Astrocyte (in vitro differentiated cells and primary cell): Measurements from ENCODE around the gene STRN. TPM values are rescaled to one million over a fixed set of nuclear protein-coding genes. Genes with fewer than 3 reads are reported as not detected.
"Not testable (repeated sequence)": the region's sequence is repeated elsewhere in the genome, so short reads cannot be mapped to it uniquely, and the experiment has no call there.

Experiments
- DNase-seq: peaks from one replicate; pipeline ENCODE4 v3.0.0-alpha.2; 2010; ENCODE audit warnings: low read depth
- FAIRE-seq: peaks from 2 replicates; lab custom pipeline; 2011; peaks lifted over from hg19 to GRCh38; lab: Jason Lieb, UNC
- H2AFZ ChIP-seq: 2 replicates; pipeline ENCODE4 v1.6.0; 2012; ENCODE audit warnings: low read depth, low read length, inconsistent platforms
- H3K27ac ChIP-seq: 2 replicates; pipeline ENCODE4 v1.5.1; 2011; ENCODE audit warnings: low read depth, low read length, inconsistent platforms
- H3K27me3 ChIP-seq: 2 replicates; pipeline ENCODE4 v1.6.0; 2011; ENCODE audit warnings: low read length, inconsistent platforms; ENCODE audit not compliant: insufficient read depth
- H3K36me3 ChIP-seq: 2 replicates; pipeline ENCODE4 v1.5.1; 2011; ENCODE audit warnings: low read length, inconsistent platforms; ENCODE audit not compliant: insufficient read depth
- H3K4me1 ChIP-seq: 2 replicates; pipeline ENCODE4 v1.5.1; 2011; ENCODE audit warnings: low read length, inconsistent platforms; ENCODE audit not compliant: insufficient read depth
- H3K4me2 ChIP-seq: 2 replicates; pipeline ENCODE4 v1.6.0; 2012; ENCODE audit warnings: low read length, inconsistent platforms
- H3K4me3 ChIP-seq: 2 replicates; pipeline ENCODE4 v1.5.1; 2011; ENCODE audit warnings: low read depth, mild to moderate bottlenecking, low read length, inconsistent platforms; ENCODE audit not compliant: insufficient read depth
- H3K79me2 ChIP-seq: 2 replicates; pipeline ENCODE4 v1.6.0; 2012; ENCODE audit warnings: mild to moderate bottlenecking, low read length, inconsistent platforms; ENCODE audit not compliant: insufficient read depth
- H3K9ac ChIP-seq: 2 replicates; pipeline ENCODE4 v1.6.0; 2012; ENCODE audit warnings: mild to moderate bottlenecking, low read length, inconsistent platforms
- H3K9me3 ChIP-seq: 2 replicates; pipeline ENCODE4 v1.5.1; 2012; ENCODE audit warnings: low read depth, mild to moderate bottlenecking, low read length, inconsistent platforms; ENCODE audit not compliant: insufficient read depth
- H4K20me1 ChIP-seq: 2 replicates; pipeline ENCODE4 v1.6.0; 2012; ENCODE audit warnings: low read length, inconsistent platforms; ENCODE audit not compliant: insufficient read depth
- H3K27ac Mint-ChIP-seq: one replicate; pipeline ENCODE4 v1.8.0; 2021; ENCODE audit warnings: mild to moderate bottlenecking, mixed read lengths; ENCODE audit not compliant: unreplicated experiment
- H3K27me3 Mint-ChIP-seq: one replicate; pipeline ENCODE4 v1.8.0; 2021; ENCODE audit warnings: low read depth, mixed read lengths; ENCODE audit not compliant: unreplicated experiment
- H3K36me3 Mint-ChIP-seq: one replicate; pipeline ENCODE4 v1.8.0; 2021; ENCODE audit warnings: low read depth, mixed read lengths; ENCODE audit not compliant: unreplicated experiment
- H3K4me1 Mint-ChIP-seq: one replicate; pipeline ENCODE4 v1.8.0; 2021; ENCODE audit warnings: low read depth, mixed read lengths; ENCODE audit not compliant: unreplicated experiment
- H3K4me3 Mint-ChIP-seq: one replicate; pipeline ENCODE4 v1.8.0; 2021; ENCODE audit warnings: mild to moderate bottlenecking, moderate library complexity, mixed read lengths; ENCODE audit not compliant: unreplicated experiment
- H3K9me3 Mint-ChIP-seq: one replicate; pipeline ENCODE4 v1.8.0; 2021; ENCODE audit warnings: mild to moderate bottlenecking, mixed read lengths; ENCODE audit not compliant: unreplicated experiment
- CTCF ChIP-seq: IDR thresholded peaks from 2 replicates; pipeline ENCODE4 v1.5.1; 2011; ENCODE audit warnings: low read depth, mild to moderate bottlenecking, inconsistent platforms, low read length, moderate library complexity; ENCODE audit not compliant: insufficient read depth
- EZH2 ChIP-seq: IDR thresholded peaks from 2 replicates; pipeline ENCODE4 v1.6.1; 2012; ENCODE audit warnings: mild to moderate bottlenecking, low read length, inconsistent platforms; ENCODE audit not compliant: insufficient read depth
- total RNA-seq: library from RNA; stranded (reverse); gene quantifications from 2 replicates; pipeline ENCODE4 v1.2.1, GENCODE V29; 2021

Gene STRN
- total RNA-seq, 1 donor from 2014 or later, result 25.6 TPM

- Histone ChIP-seq H3K9me3 (no peaks in the 10 kb centered on the region), H2AFZ (no peak overlapping the region), H3K9ac (no peak overlapping the region), H3K4me2 (no peak overlapping the region), H3K27ac (no peak overlapping the region), H3K4me3 (no peak overlapping the region), H3K4me1 (peaks cover 9% of the 10 kb centered on the region), H4K20me1 (no peaks in the 10 kb centered on the region), H3K27me3 (no peaks in the 10 kb centered on the region), H3K79me2 (no peaks in the 10 kb centered on the region), H3K36me3 (peaks cover 33% of the 10 kb centered on the region)
- Mint-ChIP-seq H3K27ac (no peak overlapping the region), H3K9me3 (no peaks in the 10 kb centered on the region), H3K27me3 (no peaks in the 10 kb centered on the region), H3K36me3 (peaks cover 3% of the 10 kb centered on the region), H3K4me3 (no peak overlapping the region), H3K4me1 (no peaks in the 10 kb centered on the region)
- DNase-seq (no peak), FAIRE-seq (no peak)
- no peak for TF ChIP-seq EZH2
- TF ChIP-seq CTCF, result peak; percentile 12
Measured at GRCh38 chr2:37005118-37005868, 39.0 kb upstream of the STRN start.

GRCh38 chr2:37000988-37001556 is 34.7 kb upstream of the STRN start:
- Histone ChIP-seq H3K27me3 (no peaks in the 10 kb centered on the region), H4K20me1 (no peaks in the 10 kb centered on the region), H3K4me3 (no peak overlapping the region), H3K4me2 (no peak overlapping the region), H3K9ac (no peak overlapping the region), H3K4me1 (peaks cover 13% of the 10 kb centered on the region), H3K9me3 (no peaks in the 10 kb centered on the region), H3K79me2 (no peaks in the 10 kb centered on the region), H3K27ac (no peak overlapping the region), H2AFZ (no peak overlapping the region), H3K36me3 (peaks cover 28% of the 10 kb centered on the region)
- peaks cover 12% of the 10 kb centered on the region for H3K36me3 Mint-ChIP-seq
- H3K9me3 Mint-ChIP-seq, result no peaks in the 10 kb centered on the region
- no peak overlapping the region for H3K27ac Mint-ChIP-seq
- H3K27me3 Mint-ChIP-seq, result no peaks in the 10 kb centered on the region
- TF ChIP-seq EZH2, result no peak
- FAIRE-seq, result no peak
- no peak for DNase-seq
- H3K4me1 Mint-ChIP-seq, result no peaks in the 10 kb centered on the region
- no peak overlapping the region for H3K4me3 Mint-ChIP-seq

- Histone ChIP-seq H3K36me3 (peaks cover 21% of the 10 kb centered on the region), H3K4me1 (peaks cover 13% of the 10 kb centered on the region), H3K79me2 (no peaks in the 10 kb centered on the region), H2AFZ (no peak overlapping the region), H3K27ac (peak overlapping the region; percentile 41), H3K4me2 (peak overlapping the region; percentile 4), H3K9ac (no peak overlapping the region), H3K27me3 (no peaks in the 10 kb centered on the region), H3K4me3 (no peak overlapping the region), H4K20me1 (no peaks in the 10 kb centered on the region), H3K9me3 (no peaks in the 10 kb centered on the region)
- Mint-ChIP-seq H3K27ac (no peak overlapping the region), H3K4me1 (no peaks in the 10 kb centered on the region), H3K4me3 (no peak overlapping the region), H3K27me3 (no peaks in the 10 kb centered on the region), H3K9me3 (no peaks in the 10 kb centered on the region), H3K36me3 (peaks cover 12% of the 10 kb centered on the region)
- TF ChIP-seq EZH2, result no peak
- TF ChIP-seq CTCF, result no peak
- DNase-seq, result peak; percentile 22
- no peak for FAIRE-seq
Measured at GRCh38 chr2:37000318-37000717, 34.0 kb upstream of the STRN start.

- H3K79me2 ChIP-seq, H3K27ac Mint-ChIP-seq, H3K27me3 ChIP-seq, H3K4me3 ChIP-seq, H3K9ac ChIP-seq, H3K9me3 ChIP-seq, H4K20me1 ChIP-seq, DNase-seq, H3K4me1 Mint-ChIP-seq, FAIRE-seq, H3K4me2 ChIP-seq, H2AFZ ChIP-seq, H3K9me3 Mint-ChIP-seq, H3K27ac ChIP-seq, H3K27me3 Mint-ChIP-seq, H3K4me3 Mint-ChIP-seq: not testable (repeated sequence)
- H3K36me3 ChIP-seq, result peaks cover 16% of the 10 kb centered on the region
- peaks cover 13% of the 10 kb centered on the region for H3K4me1 ChIP-seq
- H3K36me3 Mint-ChIP-seq, result peaks cover 10% of the 10 kb centered on the region
Measured at GRCh38 chr2:36999416-36999815, 33.1 kb upstream of the STRN start.
